ENCODE data around the gene NR2F6.

- TF ChIP-seq CTCF (IDR thresholded peaks at IDR 0.05) (no peak), POLR2AphosphoS5 (IDR thresholded peaks at IDR 0.05; ENCODE audit: insufficient read depth in 1 of 2, low read depth in 1 of 2) (peak; percentile 89 to 96)
Measured at GRCh38 chr19:17215127-17215971, 30.4 kb downstream of the NR2F6 start, which contains the start of gene USE1.
